ENCODE results near the gene TMPRSS11E.

The TMPRSS11E gene

DNA sequence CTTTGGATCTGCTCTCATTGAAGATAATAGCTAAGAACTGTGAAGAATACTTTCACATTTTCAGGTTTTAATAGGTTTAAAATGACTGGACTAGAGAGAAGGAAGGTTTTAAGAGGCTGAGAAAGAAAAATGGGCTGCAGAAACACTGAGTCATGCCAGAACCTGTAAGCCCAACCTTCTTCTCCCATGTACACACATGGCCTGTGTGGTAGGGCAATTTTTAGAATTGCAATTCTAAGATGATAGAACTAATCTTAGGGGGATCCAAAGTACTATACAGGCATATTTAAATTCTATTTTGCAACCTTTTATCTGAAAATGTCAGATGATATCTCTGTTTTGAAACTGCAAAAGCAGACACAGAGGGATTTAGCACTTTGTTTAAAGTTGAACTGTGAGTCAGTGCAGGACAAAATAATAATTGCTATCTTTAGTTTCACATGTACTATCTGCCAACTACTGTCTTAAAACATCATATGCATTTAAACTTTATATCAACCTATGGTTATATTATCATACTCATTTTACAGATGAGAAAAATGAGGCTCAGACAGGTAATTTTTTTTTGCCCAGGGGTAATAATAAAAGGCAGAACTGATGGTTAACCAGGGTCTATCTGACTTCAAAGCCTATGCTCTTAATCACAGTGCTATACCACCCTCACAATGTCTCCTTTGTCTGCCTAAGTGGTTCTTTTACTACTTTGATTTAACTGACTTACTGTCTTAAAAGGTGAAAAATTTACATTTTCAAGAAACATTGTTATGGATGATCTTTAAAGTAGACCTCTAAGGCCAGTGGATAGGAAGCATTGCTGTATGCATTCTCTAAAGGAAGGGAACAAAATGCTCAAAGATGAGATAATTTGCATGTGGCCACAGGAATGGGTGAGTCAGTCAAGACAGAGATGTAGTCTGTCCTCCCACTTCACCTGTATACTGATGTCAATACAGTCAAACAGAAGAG, 4.3 kb downstream of the TMPRSS11E start:
- TF ChIP-seq GATA2 (IDR thresholded peaks at IDR 0.05; ENCODE audit: low read depth, low read length), result no peak

- no peak for TF ChIP-seq GATA2 (IDR thresholded peaks at IDR 0.05; ENCODE audit: low read depth, low read length)
- TF ChIP-seq GATA3 (IDR thresholded peaks at IDR 0.05; ENCODE audit: low read depth, low read length), result no peak
Measured at GRCh38 chr4:68460085-68460484, 12.8 kb downstream of the TMPRSS11E start.

DNA sequence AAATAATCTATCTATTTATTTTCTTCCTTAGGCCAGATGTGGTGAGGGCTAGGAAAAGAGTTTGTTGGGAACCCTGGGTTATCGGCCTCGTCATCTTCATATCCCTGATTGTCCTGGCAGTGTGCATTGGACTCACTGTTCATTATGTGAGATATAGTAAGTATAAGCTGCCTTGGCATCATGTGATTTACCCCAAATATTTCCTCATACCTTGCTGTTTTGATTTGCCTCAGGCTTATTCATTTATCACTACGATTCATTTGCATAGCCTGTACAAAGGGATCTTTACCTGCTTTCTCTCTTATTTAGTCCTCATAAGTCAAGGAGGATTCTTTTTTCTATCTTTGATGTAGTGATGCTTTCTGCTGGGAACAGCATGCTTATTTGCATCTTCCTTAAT, 14.5 kb downstream of the TMPRSS11E start:
- TF ChIP-seq GATA3 (IDR thresholded peaks at IDR 0.05; ENCODE audit: low read depth, low read length), result no peak
- TF ChIP-seq GATA2 (IDR thresholded peaks at IDR 0.05; ENCODE audit: low read depth, low read length), result no peak

DNA sequence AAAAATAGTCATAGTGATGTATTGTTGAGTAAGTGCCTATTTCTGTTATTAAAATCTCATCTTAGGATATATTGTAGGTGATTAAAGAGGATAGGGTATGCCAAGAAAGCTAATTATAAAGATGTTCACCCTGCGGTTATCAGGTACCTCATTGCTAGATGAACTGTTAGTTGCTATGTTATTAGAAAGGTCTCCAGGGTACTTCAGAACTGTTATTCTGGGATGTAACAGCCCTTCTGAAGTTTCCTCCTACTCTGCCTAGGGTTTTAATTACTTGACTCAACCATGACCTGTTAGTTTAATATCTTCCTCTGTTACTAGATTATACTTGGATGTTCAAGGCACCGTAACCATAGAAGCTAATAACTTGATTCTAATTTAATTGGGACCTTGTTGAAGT, 15.4 kb downstream of the TMPRSS11E start:
- TF ChIP-seq GATA2 (IDR thresholded peaks at IDR 0.05; ENCODE audit: low read depth, low read length) (no peak), GATA3 (IDR thresholded peaks at IDR 0.05; ENCODE audit: low read depth, low read length) (no peak)

DNA sequence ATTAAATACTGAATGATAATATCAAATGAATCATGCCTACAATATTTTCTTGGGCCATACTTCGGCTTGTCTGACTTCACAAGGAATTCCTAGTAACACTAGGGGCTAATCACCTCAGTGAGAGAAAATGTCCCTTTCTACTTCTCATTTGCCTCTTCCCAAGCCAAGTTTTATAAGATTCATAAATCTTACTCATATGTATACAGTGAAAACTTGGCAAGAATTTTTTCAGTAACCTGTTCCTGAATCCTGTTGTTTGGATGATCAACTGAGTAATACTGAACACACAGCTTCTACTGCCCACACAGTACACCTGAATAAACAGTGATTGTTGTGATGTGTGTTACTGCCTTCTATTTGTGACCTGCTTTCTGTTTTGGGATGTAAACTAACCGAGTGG, 16.5 kb downstream of the TMPRSS11E start:
- TF ChIP-seq GATA3 (IDR thresholded peaks at IDR 0.05; ENCODE audit: low read depth, low read length), result no peak
- TF ChIP-seq GATA2 (IDR thresholded peaks at IDR 0.05; ENCODE audit: low read depth, low read length), result no peak

DNA sequence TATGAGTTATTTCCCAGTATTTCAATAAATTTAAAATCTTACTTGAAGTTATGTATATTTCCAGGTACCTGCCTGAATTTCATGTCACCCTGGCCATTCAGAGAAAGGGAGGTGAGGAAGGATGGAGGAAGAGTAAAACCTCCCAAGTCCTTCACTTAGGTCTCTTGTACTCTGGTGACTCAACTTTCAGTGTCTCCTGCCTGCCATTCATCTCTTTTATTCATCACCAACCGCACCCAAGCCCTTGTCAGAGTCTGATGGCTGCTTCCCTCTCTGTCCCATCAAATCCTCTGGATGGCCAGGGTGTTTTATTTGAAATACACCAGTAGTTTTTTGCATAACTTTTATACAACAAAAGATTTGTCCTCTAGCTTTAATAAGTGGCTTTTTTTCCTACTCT, 17.8 kb downstream of the TMPRSS11E start:
- no peak for TF ChIP-seq GATA3 (IDR thresholded peaks at IDR 0.05; ENCODE audit: low read depth, low read length)
- TF ChIP-seq GATA2 (IDR thresholded peaks at IDR 0.05; ENCODE audit: low read depth, low read length), result no peak

GRCh38 chr4:68466185-68466584, 18.9 kb downstream of the TMPRSS11E start:
- no peak for TF ChIP-seq GATA3 (IDR thresholded peaks at IDR 0.05; ENCODE audit: low read depth, low read length)
- TF ChIP-seq GATA2 (IDR thresholded peaks at IDR 0.05; ENCODE audit: low read depth, low read length), result no peak

GRCh38 chr4:68466751-68467150, 19.5 kb downstream of the TMPRSS11E start:
- TF ChIP-seq GATA3 (IDR thresholded peaks at IDR 0.05; ENCODE audit: low read depth, low read length), result no peak
- TF ChIP-seq GATA2 (IDR thresholded peaks at IDR 0.05; ENCODE audit: low read depth, low read length), result no peak

GRCh38 chr4:68469482-68469881, 22.2 kb downstream of the TMPRSS11E start:
- TF ChIP-seq GATA3 (IDR thresholded peaks at IDR 0.05; ENCODE audit: low read depth, low read length) (no peak), GATA2 (IDR thresholded peaks at IDR 0.05; ENCODE audit: low read depth, low read length) (no peak)

DNA sequence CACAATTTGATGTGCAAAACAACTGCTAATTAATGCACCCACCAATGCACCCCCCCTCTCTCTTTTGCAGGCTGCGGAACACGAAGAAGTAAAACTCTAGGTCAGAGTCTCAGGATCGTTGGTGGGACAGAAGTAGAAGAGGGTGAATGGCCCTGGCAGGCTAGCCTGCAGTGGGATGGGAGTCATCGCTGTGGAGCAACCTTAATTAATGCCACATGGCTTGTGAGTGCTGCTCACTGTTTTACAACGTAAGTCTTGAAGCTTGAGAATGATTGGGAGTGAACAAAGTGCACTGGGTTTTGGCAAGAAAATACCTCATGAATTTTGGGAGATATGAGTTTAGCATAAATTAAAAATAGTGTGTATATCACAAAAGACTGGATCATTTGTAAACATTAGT, 28.9 kb downstream of the TMPRSS11E start:
- TF ChIP-seq GATA2 (IDR thresholded peaks at IDR 0.05; ENCODE audit: low read depth, low read length) (no peak), GATA3 (IDR thresholded peaks at IDR 0.05; ENCODE audit: low read depth, low read length) (no peak)

DNA sequence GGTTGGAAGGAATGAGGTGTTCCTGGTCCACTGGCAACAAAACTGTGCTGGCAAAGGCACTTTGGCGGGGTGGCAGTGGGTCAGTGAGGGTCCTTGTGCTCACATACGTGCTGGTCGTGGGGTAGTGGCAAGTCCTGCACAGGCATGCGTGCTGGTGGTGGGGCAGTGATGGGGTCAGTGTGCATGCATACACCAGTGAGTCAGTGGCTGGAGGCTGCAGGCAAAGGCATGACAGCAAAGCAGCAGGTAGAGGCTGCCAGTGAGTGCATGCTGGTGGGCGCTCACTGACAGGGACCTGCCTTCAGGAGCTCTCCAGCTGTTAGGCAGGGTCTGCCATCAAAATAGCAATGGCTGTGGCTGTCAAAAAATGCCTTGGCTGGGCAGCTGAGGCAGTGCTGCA, 42.1 kb downstream of the TMPRSS11E start:
- no peak for TF ChIP-seq GATA2 (IDR thresholded peaks at IDR 0.05; ENCODE audit: low read depth, low read length)
- TF ChIP-seq GATA3 (IDR thresholded peaks at IDR 0.05; ENCODE audit: low read depth, low read length), result no peak

DNA sequence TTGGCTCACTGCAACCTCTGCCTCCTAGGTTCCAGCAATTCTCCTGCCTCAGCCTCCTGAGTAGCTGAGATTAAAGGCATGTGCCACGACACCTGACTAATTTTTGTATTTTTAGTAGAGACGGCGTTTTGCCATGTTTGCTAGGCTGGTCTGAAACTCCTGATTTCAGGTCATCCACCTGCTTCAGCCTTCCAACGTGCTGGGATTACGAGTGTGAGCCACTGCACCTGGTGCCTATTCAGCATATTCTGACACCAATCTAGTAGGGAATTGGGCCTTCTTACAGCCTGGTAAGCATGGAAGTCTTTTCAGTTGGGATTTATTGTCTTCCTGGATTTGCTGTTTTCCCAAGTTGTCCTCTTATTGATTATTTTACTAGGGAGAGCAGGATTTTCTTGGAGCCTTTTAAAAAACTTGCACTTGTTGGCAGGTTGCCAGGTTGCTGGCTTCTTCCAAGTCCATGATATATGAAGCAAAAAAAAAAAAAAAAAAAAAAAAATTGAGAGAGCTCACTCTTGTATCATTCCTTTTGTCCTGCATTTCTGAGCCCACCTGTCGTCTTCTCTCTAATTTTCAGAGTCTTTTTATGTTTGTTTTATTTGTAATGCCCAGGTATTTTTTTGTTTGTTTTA, 43.7 kb downstream of the TMPRSS11E start:
- TF ChIP-seq GATA3 (IDR thresholded peaks at IDR 0.05; ENCODE audit: low read depth, low read length) (no peak), GATA2 (IDR thresholded peaks at IDR 0.05; ENCODE audit: low read depth, low read length) (no peak)

GRCh38 chr4:68494688-68495087, 47.4 kb downstream of the TMPRSS11E start:
- TF ChIP-seq GATA2 (IDR thresholded peaks at IDR 0.05; ENCODE audit: low read depth, low read length), result no peak
- TF ChIP-seq GATA3 (IDR thresholded peaks at IDR 0.05; ENCODE audit: low read depth, low read length), result no peak

GRCh38 chr4:68498413-68499007, 51.2 kb downstream of the TMPRSS11E start:
- TF ChIP-seq GATA2 (IDR thresholded peaks at IDR 0.05; ENCODE audit: low read depth, low read length) (no peak), GATA3 (IDR thresholded peaks at IDR 0.05; ENCODE audit: low read depth, low read length) (no peak)

- TF ChIP-seq GATA2 (IDR thresholded peaks at IDR 0.05; ENCODE audit: low read depth, low read length) (no peak), GATA3 (IDR thresholded peaks at IDR 0.05; ENCODE audit: low read depth, low read length) (no peak)
Measured at GRCh38 chr4:68499021-68499420, 51.8 kb downstream of the TMPRSS11E start.
